H9 (cell line): ENCODE results near the gene TIGD3. TPM values are rescaled to one million over a fixed set of nuclear protein-coding genes. Genes with fewer than 3 reads are reported as not detected.

Experiments used
- DNase-seq: peaks from one replicate; pipeline ENCODE4 v3.0.0-alpha.2; 2017
- H2AFZ ChIP-seq: one replicate; pipeline ENCODE4 v1.6.1; 2013; ENCODE audit warnings: mild to moderate bottlenecking, low read length, control low read depth, moderate library complexity
- H2AK5ac ChIP-seq: 2 replicates; pipeline ENCODE4 v1.6.1; 2013; ENCODE audit warnings: low read length, control low read depth, mixed read lengths; ENCODE audit not compliant: insufficient read length
- H2BK120ac ChIP-seq: one replicate; pipeline ENCODE4 v1.6.1; 2013; ENCODE audit warnings: low read depth, mild to moderate bottlenecking, low read length, control low read depth, inconsistent platforms; ENCODE audit not compliant: poor library complexity, severe bottlenecking
- H2BK12ac ChIP-seq: 2 replicates; pipeline ENCODE4 v1.6.1; 2013; ENCODE audit warnings: low read length, control low read depth, mixed read lengths, low read depth; ENCODE audit not compliant: insufficient read length
- H2BK15ac ChIP-seq: 2 replicates; pipeline ENCODE4 v1.6.1; 2013; ENCODE audit warnings: low read depth, low read length, control low read depth
- H2BK20ac ChIP-seq: one replicate; pipeline ENCODE4 v1.6.1; 2013; ENCODE audit warnings: low read depth, mild to moderate bottlenecking, low read length, control low read depth, inconsistent platforms; ENCODE audit not compliant: poor library complexity, severe bottlenecking
- H2BK5ac ChIP-seq: 2 replicates; pipeline ENCODE4 v1.6.1; 2013; ENCODE audit warnings: low read length, control low read depth, mixed read lengths; ENCODE audit not compliant: insufficient read length
- H3K14ac ChIP-seq: 2 replicates; pipeline ENCODE4 v1.6.1; 2013; ENCODE audit warnings: low read length, control low read depth; ENCODE audit not compliant: insufficient read depth
- H3K18ac ChIP-seq: 2 replicates; pipeline ENCODE4 v1.6.1; 2013; ENCODE audit warnings: low read depth, mild to moderate bottlenecking, mixed read lengths, low read length, control low read depth; ENCODE audit not compliant: insufficient read length
- H3K23ac ChIP-seq: 2 replicates; pipeline ENCODE4 v1.6.1; 2013; ENCODE audit warnings: low read length, control low read depth, mixed read lengths, low read depth; ENCODE audit not compliant: insufficient read length
- H3K23me2 ChIP-seq: 2 replicates; pipeline ENCODE4 v1.6.1; 2013; ENCODE audit warnings: low read depth, mild to moderate bottlenecking, mixed read lengths, low read length, control low read depth; ENCODE audit not compliant: insufficient read length, poor library complexity, severe bottlenecking
- H3K27ac ChIP-seq: 2 replicates; pipeline ENCODE4 v1.5.1; 2013; ENCODE audit warnings: low read length, control low read depth, mixed read lengths, low read depth; ENCODE audit not compliant: insufficient read length
- H3K27me3 ChIP-seq: 2 replicates; pipeline ENCODE4 v1.6.1; 2013; ENCODE audit warnings: low read length, control low read depth, inconsistent platforms; ENCODE audit not compliant: insufficient read depth
- H3K4ac ChIP-seq: 2 replicates; pipeline ENCODE4 v1.6.1; 2013; ENCODE audit warnings: low read depth, mild to moderate bottlenecking, control low read depth, inconsistent platforms, low read length, moderate library complexity
- H3K4me1 ChIP-seq: 2 replicates; pipeline ENCODE4 v1.6.1; 2013; ENCODE audit warnings: low read length, control low read depth, inconsistent platforms; ENCODE audit not compliant: insufficient read depth
- H3K4me2 ChIP-seq: 2 replicates; pipeline ENCODE4 v1.6.1; 2013; ENCODE audit warnings: low read length, control low read depth, mixed read lengths; ENCODE audit not compliant: insufficient read length, insufficient read depth
- H3K56ac ChIP-seq: 2 replicates; pipeline ENCODE4 v1.6.1; 2013; ENCODE audit warnings: low read depth, mild to moderate bottlenecking, mixed read lengths, low read length, control low read depth; ENCODE audit not compliant: insufficient read length
- H3K79me1 ChIP-seq: 2 replicates; pipeline ENCODE4 v1.6.1; 2013; ENCODE audit warnings: low read depth, mild to moderate bottlenecking, moderate library complexity, low read length, control low read depth, inconsistent platforms; ENCODE audit not compliant: insufficient read depth, poor library complexity, severe bottlenecking
- H3K79me2 ChIP-seq: 2 replicates; pipeline ENCODE4 v1.6.1; 2013; ENCODE audit warnings: low read length, control low read depth, inconsistent platforms; ENCODE audit not compliant: insufficient read depth
- H3K9ac ChIP-seq: 2 replicates; pipeline ENCODE4 v1.6.1; 2013; ENCODE audit warnings: low read length, control low read depth, mixed read lengths; ENCODE audit not compliant: insufficient read length; ENCODE audit errors: extremely low read depth
- H3K9me3 ChIP-seq: one replicate; pipeline ENCODE4 v1.6.1; 2013; ENCODE audit warnings: low read depth, low read length, inconsistent platforms; ENCODE audit not compliant: control insufficient read depth
- H3T11ph ChIP-seq: one replicate; pipeline ENCODE4 v1.6.1; 2013; ENCODE audit warnings: mild to moderate bottlenecking, low read length, control low read depth, inconsistent platforms
- H4K20me1 ChIP-seq: one replicate; pipeline ENCODE4 v1.6.1; 2013; ENCODE audit not compliant: control insufficient read depth, insufficient read length, insufficient read depth
- H4K5ac ChIP-seq: 2 replicates; pipeline ENCODE4 v1.6.1; 2013; ENCODE audit warnings: low read depth, mild to moderate bottlenecking, mixed read lengths, low read length, control low read depth; ENCODE audit not compliant: insufficient read length
- H4K8ac ChIP-seq: replicated peaks from 2 replicates; pipeline ENCODE4 v1.6.1; 2013; ENCODE audit warnings: low read length, control low read depth, mixed read lengths, low read depth; ENCODE audit not compliant: insufficient read length
- H4K91ac ChIP-seq: 2 replicates; pipeline ENCODE4 v1.6.1; 2013; ENCODE audit warnings: low read depth, mild to moderate bottlenecking, moderate library complexity, mixed read lengths, low read length, control low read depth; ENCODE audit not compliant: insufficient read length
- H3K27ac Mint-ChIP-seq, 3 experiments: 2 replicates in 2 of 3; 3 replicates in 1 of 3; pipeline ENCODE4 v1.8.0; 2020 to 2021; ENCODE audit warnings: mixed read lengths in 3 of 3, mild to moderate bottlenecking in 1 of 3, moderate library complexity in 1 of 3
- H3K27me3 Mint-ChIP-seq: 2 replicates; pipeline ENCODE4 v1.8.0; 2021; ENCODE audit warnings: low read depth, mild to moderate bottlenecking, moderate library complexity, mixed read lengths
- H3K36me3 Mint-ChIP-seq, 3 experiments: 2 replicates in 2 of 3; 3 replicates in 1 of 3; pipeline ENCODE4 v1.8.0; 2020 to 2021; ENCODE audit warnings: low read depth in 3 of 3, mixed read lengths in 3 of 3; ENCODE audit not compliant: insufficient read depth in 1 of 3
- H3K4me1 Mint-ChIP-seq, 2 experiments: 2 replicates each; pipeline ENCODE4 v1.8.0; 2020; ENCODE audit warnings: mixed read lengths in 2 of 2
- H3K4me3 Mint-ChIP-seq, 2 experiments: 2 replicates in 1 of 2; 3 replicates in 1 of 2; pipeline ENCODE4 v1.8.0; 2020 to 2021; ENCODE audit warnings: mild to moderate bottlenecking in 2 of 2, mixed read lengths in 2 of 2, moderate library complexity in 1 of 2
- H3K9me3 Mint-ChIP-seq, 2 experiments: 2 replicates in 1 of 2; 3 replicates in 1 of 2; pipeline ENCODE4 v1.8.0; 2020; ENCODE audit warnings: mild to moderate bottlenecking in 2 of 2, mixed read lengths in 2 of 2, moderate library complexity in 1 of 2
- WGBS: extraction: QIAGEN DNeasy Blood & Tissue Kit; methylation state at CpG from one replicate; pipeline ENCODE4 v1.1.7; 2013; ENCODE audit warnings: missing lambda C conversion rate, low lambda C conversion rate, mixed read lengths; ENCODE audit not compliant: insufficient read length; ENCODE audit errors: extremely low coverage; 5-methylcytosine and 5-hydroxymethylcytosine counted together
- total RNA-seq: library from RNA; stranded (reverse); gene quantifications from 2 replicates; pipeline ENCODE4 v1.2.1, GENCODE V29; 2021
- TF ChIP-seq, protein P1 (sequence below): fragments of 200-600 bp; sonication (generic); conservative IDR thresholded peaks from 3 replicates; pipeline ENCODE4 v1.8.0; 2021; ENCODE audit warnings: antibody characterized with exemption, mild to moderate bottlenecking

TIGD3 gene
- total RNA-seq, 1 experiment from 2014 or later: 0.66 TPM

DNA sequence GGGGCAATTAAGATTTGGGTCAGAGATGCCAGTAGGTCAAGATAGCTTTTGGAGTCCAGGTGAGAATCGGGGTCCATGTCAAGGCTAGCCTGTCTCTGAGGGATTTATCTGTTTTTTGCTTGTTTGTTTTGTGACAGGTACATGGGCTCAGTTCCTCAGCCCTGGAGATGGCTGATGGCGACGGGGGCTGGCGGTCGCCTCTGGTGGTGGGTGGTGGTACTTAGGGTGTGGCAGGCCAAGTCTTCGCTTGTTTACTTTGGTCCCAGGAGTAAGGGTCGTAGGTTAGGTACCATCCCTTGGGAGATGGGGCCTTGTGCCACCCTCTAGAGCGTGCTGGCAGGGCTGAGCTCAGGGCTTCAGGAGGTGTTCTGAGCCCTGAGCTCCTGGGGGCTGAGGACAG lies 23.2 kb downstream of the TIGD3 start:
- H3K4ac ChIP-seq: no peak overlapping the region
- H2AK5ac ChIP-seq: no peak overlapping the region
- H3K4me2 ChIP-seq: no peak overlapping the region
- no peak overlapping the region for H3K23ac ChIP-seq
- no peak overlapping the region for H3T11ph ChIP-seq
- no peaks in the 10 kb centered on the region for H3K27me3 ChIP-seq
- no peak overlapping the region for H4K8ac ChIP-seq
- Mint-ChIP-seq H3K9me3 (no peaks in the 10 kb centered on the region), H3K36me3 (no peaks in the 10 kb centered on the region), H3K4me1 (peaks cover 9 to 17% of the 10 kb centered on the region in 2 experiments), H3K27ac (peak overlapping the region in 1 of 3 experiments; percentile 4; a peak in 1 of 7 replicates), H3K4me3 (peak overlapping the region in 1 of 2 experiments; percentile 44; a peak in 1 of 5 replicates), H3K27me3 (peaks cover 9% of the 10 kb centered on the region; the same call in 1 of the 2 replicates)
- H4K20me1 ChIP-seq: no peaks in the 10 kb centered on the region
- H3K56ac ChIP-seq: no peak overlapping the region
- no peaks in the 10 kb centered on the region for H3K23me2 ChIP-seq
- H2BK120ac ChIP-seq: no peak overlapping the region
- TF ChIP-seq, protein P1, sequence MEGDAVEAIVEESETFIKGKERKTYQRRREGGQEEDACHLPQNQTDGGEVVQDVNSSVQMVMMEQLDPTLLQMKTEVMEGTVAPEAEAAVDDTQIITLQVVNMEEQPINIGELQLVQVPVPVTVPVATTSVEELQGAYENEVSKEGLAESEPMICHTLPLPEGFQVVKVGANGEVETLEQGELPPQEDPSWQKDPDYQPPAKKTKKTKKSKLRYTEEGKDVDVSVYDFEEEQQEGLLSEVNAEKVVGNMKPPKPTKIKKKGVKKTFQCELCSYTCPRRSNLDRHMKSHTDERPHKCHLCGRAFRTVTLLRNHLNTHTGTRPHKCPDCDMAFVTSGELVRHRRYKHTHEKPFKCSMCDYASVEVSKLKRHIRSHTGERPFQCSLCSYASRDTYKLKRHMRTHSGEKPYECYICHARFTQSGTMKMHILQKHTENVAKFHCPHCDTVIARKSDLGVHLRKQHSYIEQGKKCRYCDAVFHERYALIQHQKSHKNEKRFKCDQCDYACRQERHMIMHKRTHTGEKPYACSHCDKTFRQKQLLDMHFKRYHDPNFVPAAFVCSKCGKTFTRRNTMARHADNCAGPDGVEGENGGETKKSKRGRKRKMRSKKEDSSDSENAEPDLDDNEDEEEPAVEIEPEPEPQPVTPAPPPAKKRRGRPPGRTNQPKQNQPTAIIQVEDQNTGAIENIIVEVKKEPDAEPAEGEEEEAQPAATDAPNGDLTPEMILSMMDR: peak; percentile 45
- H4K91ac ChIP-seq: no peak overlapping the region
- no peak overlapping the region for H4K5ac ChIP-seq
- 0 out of 2 replicates have a peak, but pooled peaks cover 2% of the 10 kb centered on the region for H3K4me1 ChIP-seq
- H3K27ac ChIP-seq: no peak overlapping the region
- no peaks in the 10 kb centered on the region for H3K79me1 ChIP-seq
- H2AFZ ChIP-seq: no peak overlapping the region
- no peaks in the 10 kb centered on the region for H3K9me3 ChIP-seq
- H3K18ac ChIP-seq: no peak overlapping the region
- no peak overlapping the region for H3K9ac ChIP-seq
- no peak overlapping the region for H2BK15ac ChIP-seq
- H2BK12ac ChIP-seq: no peak overlapping the region
- WGBS: no CpG with 5 or more reads among the region's 8 CpGs
- H3K14ac ChIP-seq: no peak overlapping the region
- no peak overlapping the region for H2BK20ac ChIP-seq
- H3K79me2 ChIP-seq: no peaks in the 10 kb centered on the region
- DNase-seq: no peak
- no peak overlapping the region for H2BK5ac ChIP-seq
